ENCODE measurements around the gene MAP2K7.
A peak's percentile ranks its signal among the peaks of the same experiment; 100 is the strongest.

The MAP2K7 gene

GRCh38 chr19:7867092-7867844, 36.4 kb upstream of the MAP2K7 start:
- DNase-seq, result no peak

DNA sequence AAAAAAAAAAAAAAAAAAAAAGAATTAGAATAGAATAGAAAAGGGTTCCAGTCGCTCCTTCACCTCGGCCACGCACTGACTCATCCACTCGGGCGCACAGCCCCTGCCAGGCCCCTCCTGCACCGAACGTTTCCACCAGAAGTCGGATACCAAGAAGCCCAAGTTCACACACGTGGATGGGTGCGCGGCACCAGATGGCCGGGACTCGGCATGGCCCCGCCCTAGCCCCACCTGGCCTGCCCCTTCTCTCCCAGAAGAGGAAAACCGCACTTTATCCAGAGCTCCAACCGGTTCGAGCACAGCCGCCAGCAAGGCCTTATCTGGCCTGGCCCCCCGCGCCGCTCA, 35.4 kb upstream of the MAP2K7 start:
- no peak for DNase-seq

- no peak for DNase-seq
Measured at GRCh38 chr19:7868671-7869452, 34.8 kb upstream of the MAP2K7 start.

DNA sequence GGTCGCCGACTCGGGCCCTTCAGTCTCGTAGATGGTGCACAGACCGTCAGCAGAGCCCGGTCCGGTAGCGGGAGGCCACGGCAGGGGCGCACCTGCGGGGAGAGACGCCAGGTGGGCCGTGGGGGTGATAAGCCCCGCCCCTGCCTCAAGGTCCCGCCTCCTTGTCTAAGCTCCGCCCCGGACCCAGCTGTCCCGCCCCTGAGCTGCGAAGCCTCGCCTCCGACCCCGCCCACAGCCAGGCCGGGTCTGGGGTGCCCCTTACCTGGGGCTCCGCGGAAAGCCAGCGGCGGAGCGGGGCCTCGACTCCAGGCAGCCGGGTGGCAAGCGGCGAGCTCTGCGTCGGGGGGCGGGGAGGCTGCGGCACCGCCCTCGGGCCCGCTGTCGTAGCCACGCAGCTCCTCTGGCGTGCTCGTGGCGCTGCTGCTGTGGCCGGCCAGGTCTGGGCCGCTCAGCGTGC, 34.2 kb upstream of the MAP2K7 start:
- no peak for DNase-seq

- no peak for DNase-seq
Measured at GRCh38 chr19:7869910-7870511, 33.7 kb upstream of the MAP2K7 start.

GRCh38 chr19:7870571-7871436, 32.9 kb upstream of the MAP2K7 start:
- no peak for DNase-seq

- DNase-seq, result peak in 1 of 2 experiments; percentile 11
Measured at GRCh38 chr19:7871437-7872305, 32.0 kb upstream of the MAP2K7 start.

GRCh38 chr19:7872306-7873204, 31.1 kb upstream of the MAP2K7 start:
- DNase-seq, result no peak

DNA sequence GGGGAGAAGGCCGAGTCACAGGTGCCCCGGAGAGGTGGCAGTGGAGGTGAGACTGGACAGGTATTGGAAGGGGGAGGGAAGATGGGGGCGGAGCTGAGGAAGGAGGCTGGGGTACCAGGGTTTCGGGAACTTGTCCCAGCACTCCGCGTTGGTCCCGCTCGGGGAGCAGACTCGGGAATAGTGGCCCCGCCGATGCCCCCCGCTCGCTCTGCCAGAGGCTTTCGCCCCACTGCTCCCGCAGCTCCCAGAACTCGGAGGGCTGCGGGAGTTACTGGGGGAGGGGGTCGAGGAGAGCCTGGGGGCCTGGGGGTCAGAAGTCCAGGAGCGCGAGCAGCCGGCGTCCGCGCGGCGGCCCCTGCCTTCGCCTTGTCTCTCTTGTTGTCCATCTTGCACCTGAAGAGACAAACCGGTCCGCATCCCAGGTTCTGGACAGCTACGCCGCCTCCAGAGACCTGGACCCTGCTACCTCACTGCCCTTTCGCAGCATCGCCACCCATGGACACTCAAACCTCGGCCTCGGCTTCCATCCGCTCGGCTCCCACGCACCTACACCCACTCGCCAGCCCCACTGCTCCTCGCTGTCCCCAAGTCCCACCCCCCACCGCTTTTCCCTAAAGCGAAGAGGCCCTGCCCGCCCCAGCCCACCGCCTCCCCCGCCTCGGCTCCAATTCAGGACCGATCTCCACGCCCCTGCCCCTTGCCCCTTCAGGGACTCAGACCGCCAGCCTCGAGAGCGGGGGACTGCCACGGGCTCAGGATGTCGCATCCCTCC, 30.2 kb upstream of the MAP2K7 start:
- no peak for DNase-seq

GRCh38 chr19:7874076-7874896, 29.4 kb upstream of the MAP2K7 start, which contains the start of gene PRR36:
Gene PRR36, minus strand, starts transcription at chr19:7874390. Its CDS starts 701 bp downstream, at chr19:7873689.
- DNase-seq, result peak in 1 of 2 experiments; percentile 77

DNA sequence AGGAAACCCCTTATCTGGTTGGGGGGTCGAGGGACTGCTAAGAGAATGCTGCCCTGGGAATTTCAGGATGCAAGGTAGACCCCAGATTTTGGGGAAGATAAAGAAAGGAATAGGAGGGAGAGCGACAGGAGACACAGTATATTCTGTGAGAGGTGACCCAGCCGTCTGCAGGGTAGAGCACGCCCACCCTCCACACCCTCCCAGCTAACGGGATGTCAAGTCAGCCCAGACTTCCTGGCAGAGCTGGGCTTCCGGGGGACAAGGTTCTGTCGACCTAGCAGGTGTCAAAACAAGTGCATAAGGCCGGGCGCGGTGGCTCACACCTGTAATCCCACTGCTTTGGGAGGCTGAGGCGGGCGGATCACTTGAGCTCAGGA, 28.8 kb upstream of the MAP2K7 start:
- no peak for DNase-seq

DNA sequence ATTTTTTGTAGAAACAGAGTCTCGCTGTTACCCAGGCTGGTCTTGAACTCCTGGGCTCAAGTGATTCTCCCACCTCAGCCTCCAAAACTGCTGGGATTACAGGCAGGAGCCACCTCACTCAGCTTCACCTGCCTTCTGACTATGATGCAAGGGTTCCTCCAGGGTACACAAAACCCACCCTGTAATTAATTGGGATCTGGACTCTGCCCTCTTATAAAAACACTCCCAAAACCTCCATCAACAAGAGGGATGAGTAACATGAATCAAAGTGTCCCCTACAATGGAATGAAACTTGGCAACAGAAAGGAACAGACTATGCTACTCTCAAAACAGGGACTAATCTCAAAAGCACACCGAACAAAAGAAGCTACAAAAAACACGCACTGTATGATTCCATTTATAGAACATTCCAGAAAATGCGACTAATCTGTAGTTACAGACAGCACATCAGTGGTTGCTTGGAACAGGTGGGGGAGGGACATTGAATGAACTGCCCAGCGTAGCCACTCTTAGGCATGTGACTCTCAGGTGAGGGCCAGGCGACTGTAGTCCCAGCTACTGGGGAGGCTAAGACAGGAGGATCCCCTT, 26.3 kb upstream of the MAP2K7 start:
- no peak for DNase-seq

DNA sequence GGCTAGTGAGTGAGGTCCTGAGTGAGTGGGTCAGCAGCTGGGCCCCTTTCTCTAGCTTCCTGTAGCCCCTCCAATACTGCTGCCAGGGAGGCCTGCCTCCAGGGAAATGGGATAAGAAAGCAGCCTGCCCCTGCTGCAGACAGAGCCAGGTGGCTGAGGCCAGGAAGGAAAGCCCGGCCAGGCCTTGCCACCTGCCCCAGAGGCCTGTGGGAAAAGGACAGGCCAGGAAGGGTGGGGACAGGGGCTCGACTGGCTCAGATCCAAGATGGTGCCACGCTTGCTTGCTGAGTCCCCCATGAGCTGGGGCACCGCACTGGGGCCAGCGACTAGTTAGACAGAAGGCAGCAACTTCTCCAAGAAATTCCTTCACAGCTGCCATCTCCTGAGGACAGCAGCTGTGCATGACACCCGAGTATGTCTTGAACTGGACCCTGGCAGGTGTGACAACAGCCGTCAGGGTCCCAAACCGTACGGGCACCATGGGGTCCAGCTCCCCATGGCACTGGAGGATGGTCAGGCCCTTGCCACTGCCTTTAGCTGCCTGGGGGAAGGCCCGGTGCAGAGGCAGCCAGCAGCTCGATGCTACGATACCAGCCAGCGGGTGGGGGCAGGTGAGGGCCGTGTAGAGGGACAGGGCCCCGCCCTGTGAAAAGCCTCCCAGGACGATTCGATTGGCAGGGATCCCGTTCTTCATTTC, 24.4 kb upstream of the MAP2K7 start:
- DNase-seq, result no peak

GRCh38 chr19:7879836-7880235, 23.8 kb upstream of the MAP2K7 start:
- no peak for DNase-seq

DNA sequence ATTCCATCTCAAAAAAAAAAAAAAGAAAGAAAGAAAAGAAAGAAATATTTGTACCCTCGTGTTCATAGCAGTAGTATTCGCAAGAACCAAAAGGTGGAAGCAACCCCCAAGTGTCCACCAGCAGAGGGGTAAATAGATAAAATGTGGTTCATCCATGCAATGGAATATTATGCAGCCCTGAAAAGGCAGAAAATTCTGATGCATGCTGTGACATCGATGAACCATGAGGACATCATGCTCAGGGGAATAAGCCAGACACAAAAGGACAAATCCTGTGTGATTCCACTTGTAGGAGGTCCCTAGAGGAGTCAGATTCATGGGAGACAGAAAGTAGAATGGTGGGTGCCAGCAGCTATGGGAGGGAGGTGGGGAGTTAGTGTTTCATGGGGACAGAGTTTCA, 21.8 kb upstream of the MAP2K7 start:
- no peak for DNase-seq

GRCh38 chr19:7883105-7883504, 20.6 kb upstream of the MAP2K7 start:
- DNase-seq, result no peak

GRCh38 chr19:7883796-7884570, 19.7 kb upstream of the MAP2K7 start:
- no peak for DNase-seq

All from cerebellar nuclear complex (tissue), 1 donor.